Sigmoid colon (tissue), 7 donors: Measurements from ENCODE around the gene NOP14. TPM values are rescaled to one million over a fixed set of nuclear protein-coding genes. Genes with fewer than 3 reads are reported as not detected.

ENCODE experiments used
- DNase-seq: peaks from one replicate; pipeline ENCODE4 v3.0.0-alpha.2; 2019
- H3K27ac ChIP-seq, 4 donors: fragments of 200-600 bp; sonication (generic); one replicate each; pipeline ENCODE4 v1.5.1; 2016 to 2019; ENCODE audit warnings: mild to moderate bottlenecking in 1 of 4
- H3K27me3 ChIP-seq, 3 donors: fragments of 200-600 bp; sonication (generic); one replicate each; pipeline ENCODE4 v1.5.1; 2019; ENCODE audit warnings: mild to moderate bottlenecking in 1 of 3
- H3K36me3 ChIP-seq, 4 donors: fragments of 200-600 bp; sonication (generic); one replicate each; pipeline ENCODE4 v1.5.1; 2016 to 2019
- H3K4me1 ChIP-seq, 4 donors: fragments of 200-600 bp; sonication (generic); one replicate each; pipeline ENCODE4 v1.5.1; 2017 to 2019
- H3K4me3 ChIP-seq, 4 donors: fragments of 200-600 bp; sonication (generic); one replicate each; pipeline ENCODE4 v1.5.1; 2017 to 2019; ENCODE audit warnings: mild to moderate bottlenecking in 2 of 4, moderate library complexity in 1 of 4
- H3K9me3 ChIP-seq, 4 donors: fragments of 200-600 bp in 3 of 4; sonication (generic) in 3 of 4; one replicate each; pipeline versions ENCODE4 v1.5.1 to v1.6.1; 2013 to 2019
- CTCF ChIP-seq, 4 experiments: fragments of 450-650 bp in 3 of 4; fragments of 200-600 bp in 1 of 4; IDR thresholded peaks; one replicate each; pipeline ENCODE4 v1.5.1; 2016 to 2019; ENCODE audit warnings: antibody characterized with exemption in 4 of 4, mild to moderate bottlenecking in 3 of 4, moderate library complexity in 2 of 4
- EP300 ChIP-seq, 4 donors: sonication (generic); formaldehyde crosslinking; IDR thresholded peaks; one replicate each; pipeline ENCODE4 v1.6.1; 2017; ENCODE audit warnings: antibody characterized with exemption in 4 of 4
- POLR2A ChIP-seq, 2 donors: fragments of 450-650 bp; IDR thresholded peaks; one replicate each; pipeline ENCODE4 v1.6.1; 2016; ENCODE audit warnings: antibody characterized with exemption in 2 of 2, mild to moderate bottlenecking in 2 of 2, moderate library complexity in 2 of 2
- POLR2AphosphoS5 ChIP-seq, 4 donors: sonication (generic); formaldehyde crosslinking; IDR thresholded peaks; one replicate each; pipeline ENCODE4 v1.6.1; 2017; ENCODE audit warnings: antibody characterized with exemption in 4 of 4
- WGBS, 2 donors: extraction: QIAGEN DNeasy Blood & Tissue Kit; methylation state at CpG; one replicate each; pipeline ENCODE4 v1.1.7; 2013; 5-methylcytosine and 5-hydroxymethylcytosine counted together
- intact Hi-C: fragments of 100-400 bp; cut with DNase I; formaldehyde crosslinking; loops from one replicate; pipeline ENCODE4 v1.15.1; 2023
- polyA plus RNA-seq, 3 donors: library from polyadenylated mRNA; stranded (reverse); fragments of 200-250 nt; gene quantifications; one replicate each; pipeline ENCODE4 v1.2.3, GENCODE V29; 2013
- total RNA-seq, 4 donors: library from RNA; depleted of rRNA; stranded (reverse); fragments of >200 nt; gene quantifications; one replicate each; pipeline ENCODE4 v1.1.0, GENCODE V29; 2016
- donor health status: healthy with polysubstance abuse.
- donor health status: Bipolar disorder and iron deficiency.
- donor health status: healthy.

Gene NOP14
- total and polyA plus RNA-seq, 7 donors: 10.4 to 26.0 (median 13.9) TPM

GRCh38 chr4:3009422-3009821 lies 46.2 kb upstream of the NOP14 start:
- H3K36me3 ChIP-seq: no peaks in the 10 kb centered on the region
- TF ChIP-seq EP300 (IDR thresholded peaks at IDR 0.05): no peak
- TF ChIP-seq POLR2A (IDR thresholded peaks at IDR 0.05): no peak
- no peak for TF ChIP-seq POLR2AphosphoS5 (IDR thresholded peaks at IDR 0.05)
- no peak for TF ChIP-seq CTCF (IDR thresholded peaks at IDR 0.05)
- intact Hi-C loops: no loop called here
- no peaks in the 10 kb centered on the region for H3K9me3 ChIP-seq
- H3K4me1 ChIP-seq: no peaks in the 10 kb centered on the region
- no peak for DNase-seq
- no peaks in the 10 kb centered on the region for H3K27me3 ChIP-seq
- no peak overlapping the region for H3K4me3 ChIP-seq
- WGBS, 2 donors: 36 to 70% methylated on average over 7 of the region's 7 CpGs
- no peak overlapping the region for H3K27ac ChIP-seq

- Histone ChIP-seq H3K4me3 (no peak overlapping the region), H3K27me3 (no peaks in the 10 kb centered on the region), H3K9me3 (no peaks in the 10 kb centered on the region), H3K27ac (no peak overlapping the region), H3K4me1 (no peaks in the 10 kb centered on the region), H3K36me3 (no peaks in the 10 kb centered on the region)
- TF ChIP-seq POLR2AphosphoS5 (IDR thresholded peaks at IDR 0.05) (no peak), EP300 (IDR thresholded peaks at IDR 0.05) (no peak), POLR2A (IDR thresholded peaks at IDR 0.05) (no peak), CTCF (IDR thresholded peaks at IDR 0.05) (no peak)
- intact Hi-C loops: no loop called here
- no peak for DNase-seq
- 91 to 93% methylated on average over 2 of the region's 2 CpGs for WGBS, 2 donors
These were observed 44.5 kb upstream of the NOP14 start for GRCh38 chr4:3007724-3008123.

- no peak for TF ChIP-seq CTCF (IDR thresholded peaks at IDR 0.05)
- no peak for TF ChIP-seq POLR2AphosphoS5 (IDR thresholded peaks at IDR 0.05)
- no peak for TF ChIP-seq EP300 (IDR thresholded peaks at IDR 0.05)
- TF ChIP-seq POLR2A (IDR thresholded peaks at IDR 0.05): no peak
- H3K27ac ChIP-seq: no peak overlapping the region
- no peaks in the 10 kb centered on the region for H3K36me3 ChIP-seq
- intact Hi-C loops: no loop called here
- 94 to 96% methylated on average over 4 of the region's 4 CpGs for WGBS, 2 donors
- no peaks in the 10 kb centered on the region for H3K9me3 ChIP-seq
- H3K27me3 ChIP-seq: no peaks in the 10 kb centered on the region
- no peak for DNase-seq
- H3K4me3 ChIP-seq: no peak overlapping the region
- no peaks in the 10 kb centered on the region for H3K4me1 ChIP-seq
These were observed 33.2 kb upstream of the NOP14 start for GRCh38 chr4:2996415-2996814.

GRCh38 chr4:2995546-2996265 lies 32.5 kb upstream of the NOP14 start:
- H3K4me1 ChIP-seq: no peaks in the 10 kb centered on the region
- 75 to 80% methylated on average over 4 of the region's 4 CpGs for WGBS, 2 donors

More at GRCh38 chr4:2995546-2996265, 32.5 kb upstream of the NOP14 start:
- Histone ChIP-seq H3K4me3 (no peak overlapping the region), H3K36me3 (no peaks in the 10 kb centered on the region), H3K27ac (no peak overlapping the region), H3K9me3 (no peaks in the 10 kb centered on the region), H3K27me3 (no peaks in the 10 kb centered on the region)
- DNase-seq: no peak
- no peak for TF ChIP-seq CTCF (IDR thresholded peaks at IDR 0.05)
- TF ChIP-seq POLR2AphosphoS5 (IDR thresholded peaks at IDR 0.05): no peak
- intact Hi-C loops: no loop called here
